GM06990 (cell line): Measurements from ENCODE around the gene CDH26.

Source experiments
- DNase-seq: peaks from one replicate; pipeline ENCODE4 v3.0.0-alpha.2; 2011; ENCODE audit not compliant: insufficient read length; ENCODE audit errors: extremely low read depth
- H3K27me3 ChIP-seq: replicated peaks from 2 replicates; pipeline ENCODE4 v1.6.0; 2011; ENCODE audit warnings: low read length; ENCODE audit not compliant: control insufficient read depth, insufficient read depth
- H3K36me3 ChIP-seq: 2 replicates; pipeline ENCODE4 v1.5.1; 2011; ENCODE audit warnings: low read length; ENCODE audit not compliant: control insufficient read depth, insufficient read depth
- H3K4me3 ChIP-seq: replicated peaks from 2 replicates; pipeline ENCODE4 v1.5.1; 2011; ENCODE audit warnings: low read depth, mild to moderate bottlenecking, control low read depth, low read length
- TF ChIP-seq, protein P1 (sequence below): IDR thresholded peaks from 2 replicates; pipeline ENCODE4 v1.5.1; 2011; ENCODE audit warnings: low read length, control low read depth, mild to moderate bottlenecking, inconsistent platforms; ENCODE audit not compliant: insufficient read depth, poor library complexity, severe bottlenecking

The CDH26 gene

DNA sequence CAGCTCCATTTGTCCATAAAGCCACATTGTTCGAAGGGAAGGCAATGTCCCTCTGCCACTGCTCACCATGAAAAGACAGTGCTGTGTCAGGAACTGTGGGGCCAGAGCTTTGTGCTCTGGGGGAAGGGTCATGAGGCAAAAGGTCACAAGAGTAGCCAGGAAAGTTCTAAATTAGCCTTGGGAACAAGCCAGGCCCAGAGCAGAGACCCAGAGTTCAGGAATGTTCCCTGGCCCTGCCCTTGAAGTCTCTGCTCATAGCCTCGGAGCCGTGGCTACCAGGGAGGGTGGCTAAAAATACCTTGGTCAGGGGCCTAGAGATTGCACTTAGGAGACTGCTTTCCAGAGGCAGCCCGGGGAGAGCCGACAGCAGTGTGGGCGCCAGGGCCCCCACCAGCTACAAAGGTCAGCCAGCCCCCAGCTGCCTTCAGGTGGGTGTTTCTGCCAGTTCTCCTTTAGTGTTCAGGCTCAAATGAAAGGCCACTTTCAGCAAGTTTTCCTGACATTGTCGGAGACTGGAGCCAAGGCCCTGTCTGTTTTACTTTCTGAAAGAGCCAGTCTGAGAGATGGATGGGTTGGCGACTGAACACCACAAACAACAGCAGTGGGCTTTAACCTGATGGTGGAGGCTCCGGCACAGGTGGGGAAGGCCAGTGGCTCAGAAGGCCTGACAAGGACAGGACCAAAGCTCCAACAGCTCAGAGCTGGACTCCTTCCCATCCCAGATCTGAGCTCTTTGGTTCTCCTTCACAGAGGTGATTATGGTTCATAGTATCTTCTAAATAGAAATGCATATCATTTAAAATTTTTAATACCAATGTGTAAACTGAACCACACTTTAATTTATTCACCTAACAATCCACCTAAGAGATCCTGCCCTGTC lies 76.2 kb downstream of the CDH26 start:
- Histone ChIP-seq H3K27me3 (no peaks in the 10 kb centered on the region), H3K36me3 (no peaks in the 10 kb centered on the region), H3K4me3 (no peak overlapping the region)
- DNase-seq = no peak
- TF ChIP-seq, protein P1, sequence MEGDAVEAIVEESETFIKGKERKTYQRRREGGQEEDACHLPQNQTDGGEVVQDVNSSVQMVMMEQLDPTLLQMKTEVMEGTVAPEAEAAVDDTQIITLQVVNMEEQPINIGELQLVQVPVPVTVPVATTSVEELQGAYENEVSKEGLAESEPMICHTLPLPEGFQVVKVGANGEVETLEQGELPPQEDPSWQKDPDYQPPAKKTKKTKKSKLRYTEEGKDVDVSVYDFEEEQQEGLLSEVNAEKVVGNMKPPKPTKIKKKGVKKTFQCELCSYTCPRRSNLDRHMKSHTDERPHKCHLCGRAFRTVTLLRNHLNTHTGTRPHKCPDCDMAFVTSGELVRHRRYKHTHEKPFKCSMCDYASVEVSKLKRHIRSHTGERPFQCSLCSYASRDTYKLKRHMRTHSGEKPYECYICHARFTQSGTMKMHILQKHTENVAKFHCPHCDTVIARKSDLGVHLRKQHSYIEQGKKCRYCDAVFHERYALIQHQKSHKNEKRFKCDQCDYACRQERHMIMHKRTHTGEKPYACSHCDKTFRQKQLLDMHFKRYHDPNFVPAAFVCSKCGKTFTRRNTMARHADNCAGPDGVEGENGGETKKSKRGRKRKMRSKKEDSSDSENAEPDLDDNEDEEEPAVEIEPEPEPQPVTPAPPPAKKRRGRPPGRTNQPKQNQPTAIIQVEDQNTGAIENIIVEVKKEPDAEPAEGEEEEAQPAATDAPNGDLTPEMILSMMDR = no peak

DNA sequence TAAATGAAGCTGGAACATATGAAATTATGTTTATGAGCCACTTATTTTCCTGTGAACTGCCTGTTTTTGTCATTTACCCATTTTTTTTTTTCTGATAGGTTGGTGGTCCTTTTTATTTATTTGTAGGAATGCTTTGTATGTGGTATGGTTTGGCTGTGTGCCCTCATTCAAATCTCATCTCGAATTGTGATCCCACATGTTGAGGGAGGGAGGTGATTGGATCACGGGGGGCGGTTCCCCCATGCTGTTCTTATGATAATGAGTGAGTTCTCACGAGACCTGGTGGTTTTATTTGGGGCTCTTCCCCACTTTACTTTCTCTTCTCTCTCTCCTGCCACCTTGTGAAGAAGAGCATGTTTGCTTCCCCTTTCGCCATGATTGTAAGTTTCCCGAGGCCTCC lies 77.3 kb downstream of the CDH26 start:
- H3K36me3 ChIP-seq = no peaks in the 10 kb centered on the region
- no peak overlapping the region for H3K4me3 ChIP-seq
- TF ChIP-seq, protein P1 = no peak
- no peaks in the 10 kb centered on the region for H3K27me3 ChIP-seq
- no peak for DNase-seq

DNA sequence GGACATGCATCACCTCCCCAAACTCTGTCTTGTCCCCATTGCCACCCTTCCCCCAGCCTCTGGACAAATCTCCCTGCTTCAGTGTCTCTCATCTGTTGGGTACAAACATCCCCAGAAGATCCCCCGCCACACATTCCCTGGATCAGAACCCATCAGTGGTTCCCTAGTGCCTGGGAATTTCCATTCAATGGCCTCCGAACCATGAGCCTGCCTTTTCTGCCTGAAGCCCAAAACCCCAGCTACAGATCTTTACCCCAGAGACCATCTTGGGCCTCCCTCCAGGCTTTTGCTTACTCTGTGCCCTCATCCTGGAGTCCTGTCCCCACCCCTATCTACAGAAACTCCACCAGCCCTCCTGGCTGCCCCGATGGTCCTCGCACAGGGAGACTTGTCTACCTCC lies 78.1 kb downstream of the CDH26 start:
- DNase-seq = no peak
- no peaks in the 10 kb centered on the region for H3K27me3 ChIP-seq
- no peak overlapping the region for H3K4me3 ChIP-seq
- H3K36me3 ChIP-seq = no peaks in the 10 kb centered on the region
- TF ChIP-seq, protein P1 = no peak

DNA sequence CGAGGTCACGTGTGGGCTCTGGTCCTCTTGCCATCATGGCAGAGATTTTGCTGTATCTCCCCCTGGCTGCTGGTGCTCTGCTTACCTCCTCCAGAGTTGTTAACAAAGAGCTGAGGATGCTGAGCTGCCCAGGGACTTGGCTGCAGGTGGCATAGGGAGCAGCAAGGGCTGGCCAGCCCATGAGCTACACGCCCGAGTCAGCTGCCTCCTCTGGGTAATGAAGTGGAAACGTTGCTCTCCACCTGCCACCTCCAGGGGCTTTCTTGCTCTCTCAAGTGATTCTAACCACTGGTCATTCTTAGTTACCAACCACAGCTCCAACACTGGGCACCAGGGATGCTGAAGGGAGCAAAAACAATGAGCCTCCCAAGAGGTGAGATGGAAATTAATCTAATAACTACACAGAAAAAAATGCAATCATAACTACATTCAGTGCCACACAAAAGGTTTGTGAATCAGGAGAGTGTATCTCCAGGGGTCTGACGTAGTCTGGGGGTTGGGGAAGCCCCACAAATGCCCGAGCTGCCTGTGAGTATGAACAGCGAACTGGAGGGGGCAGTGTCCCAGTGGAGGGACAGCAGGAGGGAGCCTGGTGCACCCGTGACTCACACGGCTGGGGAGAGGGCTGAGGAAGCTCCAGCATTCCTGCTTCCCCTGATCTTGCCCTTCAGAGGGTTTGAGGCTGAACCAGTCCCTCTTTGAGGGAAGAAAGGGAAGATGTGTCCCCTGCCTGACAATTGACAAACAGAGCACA lies 78.7 kb downstream of the CDH26 start:
- no peaks in the 10 kb centered on the region for H3K27me3 ChIP-seq
- H3K4me3 ChIP-seq = no peak overlapping the region
- no peaks in the 10 kb centered on the region for H3K36me3 ChIP-seq
- no peak for DNase-seq
- TF ChIP-seq, protein P1 = no peak

DNA sequence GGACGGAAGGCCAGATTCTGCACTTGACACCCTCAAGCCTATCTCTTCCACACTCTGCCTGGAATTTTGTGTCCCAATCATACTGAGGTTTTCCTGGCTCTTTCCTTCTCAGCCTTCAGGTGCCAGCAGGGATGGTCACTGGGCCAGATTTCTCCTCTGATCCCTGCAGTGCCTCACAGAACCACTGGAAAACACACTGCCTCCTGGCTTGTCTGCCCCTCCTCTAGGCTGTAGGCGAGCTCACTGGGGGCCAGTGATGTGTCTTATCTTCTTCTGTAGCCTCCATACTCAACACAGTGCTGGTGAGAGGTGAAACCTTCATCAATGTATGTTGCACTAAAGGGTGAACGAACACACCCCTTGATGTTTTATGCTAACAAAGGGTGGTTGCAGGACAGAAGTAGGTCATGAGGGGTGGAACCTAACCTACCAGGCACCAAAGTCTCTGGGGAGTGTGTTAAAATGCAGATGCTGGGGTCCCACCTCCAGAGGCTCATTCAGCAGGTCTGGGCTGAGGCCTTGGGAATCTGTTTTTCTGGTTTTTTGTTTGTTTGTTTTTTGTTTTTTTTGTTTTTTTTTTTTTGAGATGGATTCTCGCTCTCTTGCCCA lies 80.3 kb downstream of the CDH26 start:
- Histone ChIP-seq H3K4me3 (no peak overlapping the region), H3K36me3 (no peaks in the 10 kb centered on the region), H3K27me3 (no peaks in the 10 kb centered on the region)
- DNase-seq = no peak
- TF ChIP-seq, protein P1 = no peak
